Breast epithelium (tissue), 4 donors: ENCODE measurements around the gene RADIL. TPM values are rescaled to one million over a fixed set of nuclear protein-coding genes. Genes with fewer than 3 reads are reported as not detected.

Experiments used
- DNase-seq, 2 donors: peaks; one replicate each; pipeline ENCODE4 v3.0.0-alpha.2; 2019; ENCODE audit warnings: low spot score in 2 of 2
- H3K27ac ChIP-seq, 2 donors: fragments of 200-600 bp; sonication (generic) in 1 of 2; one replicate each; pipeline ENCODE4 v1.5.1; 2016 to 2019; ENCODE audit warnings: mild to moderate bottlenecking in 1 of 2
- H3K27me3 ChIP-seq, 2 donors: fragments of 200-600 bp; sonication (generic) in 1 of 2; one replicate each; pipeline versions ENCODE4 v1.5.1 to v1.6.0; 2017 to 2019; ENCODE audit warnings: control low read depth in 1 of 2, mild to moderate bottlenecking in 1 of 2
- H3K36me3 ChIP-seq: fragments of 200-600 bp; one replicate; pipeline ENCODE4 v1.5.1; 2019
- H3K4me1 ChIP-seq, 2 donors: fragments of 200-600 bp; sonication (generic); one replicate each; pipeline ENCODE4 v1.5.1; 2016 to 2019; ENCODE audit warnings: control low read depth in 1 of 2
- H3K4me3 ChIP-seq, 3 donors: fragments of 200-600 bp; sonication (generic); 1 replicate in 2 of 3; 2 replicates in 1 of 3; pipeline ENCODE4 v1.5.1; 2016 to 2019; ENCODE audit warnings: mild to moderate bottlenecking in 3 of 3, moderate library complexity in 2 of 3
- H3K9me3 ChIP-seq, 2 donors: fragments of 200-600 bp; sonication (generic) in 1 of 2; one replicate each; pipeline ENCODE4 v1.5.1; 2016 to 2019; ENCODE audit warnings: control low read depth in 1 of 2
- CTCF ChIP-seq, 3 donors: fragments of 450-650 bp; IDR thresholded peaks; one replicate each; pipeline ENCODE4 v1.5.1; 2016 to 2017; ENCODE audit warnings: antibody characterized with exemption in 3 of 3, mild to moderate bottlenecking in 3 of 3, moderate library complexity in 3 of 3
- POLR2A ChIP-seq: fragments of 450-650 bp; IDR thresholded peaks from one replicate; pipeline ENCODE4 v1.6.1; 2016; ENCODE audit warnings: antibody characterized with exemption, mild to moderate bottlenecking, moderate library complexity
- POLR2AphosphoS5 ChIP-seq, 3 donors: sonication (generic); formaldehyde crosslinking; IDR thresholded peaks; one replicate each; pipeline ENCODE4 v1.6.1; 2017; ENCODE audit warnings: antibody characterized with exemption in 3 of 3
- intact Hi-C: fragments of 100-400 bp; cut with DNase I; formaldehyde crosslinking; loops from one replicate; pipeline ENCODE4 v1.15.1; 2023; ENCODE audit warnings: low total_unique reads
- total RNA-seq, 3 donors: library from RNA; depleted of rRNA; stranded (reverse); fragments of >200 nt; gene quantifications; one replicate each; pipeline ENCODE4 v1.1.0, GENCODE V29; 2016

Gene RADIL
- total RNA-seq, 3 donors from 2014 or later, result 4.4 to 8.5 (median 5.9) TPM

- Histone ChIP-seq H3K27me3 (no peaks in the 10 kb centered on the region), H3K4me1 (no peaks in the 10 kb centered on the region), H3K27ac (no peak overlapping the region), H3K9me3 (peaks cover 0 to 7% of the 10 kb centered on the region in 2 donors), H3K36me3 (no peaks in the 10 kb centered on the region), H3K4me3 (no peak overlapping the region)
- no peak for DNase-seq
- intact Hi-C loops, result no loop called here
- no peak for TF ChIP-seq CTCF (IDR thresholded peaks at IDR 0.05)
- no peak for TF ChIP-seq POLR2AphosphoS5 (IDR thresholded peaks at IDR 0.05)
- TF ChIP-seq POLR2A, result no peak
Observed at GRCh38 chr7:4889682-4890081, 6.2 kb upstream of the RADIL start.

GRCh38 chr7:4888161-4888560 lies 4.6 kb upstream of the RADIL start:
- TF ChIP-seq POLR2A, result no peak
- TF ChIP-seq POLR2AphosphoS5 (IDR thresholded peaks at IDR 0.05), result no peak
- no peak for TF ChIP-seq CTCF (IDR thresholded peaks at IDR 0.05)
- Histone ChIP-seq H3K27ac (no peak overlapping the region), H3K4me1 (peaks cover 0 to 6% of the 10 kb centered on the region in 2 donors), H3K9me3 (no peaks in the 10 kb centered on the region), H3K4me3 (no peak overlapping the region), H3K36me3 (no peaks in the 10 kb centered on the region), H3K27me3 (peaks cover 0 to 8% of the 10 kb centered on the region in 2 donors)
- intact Hi-C loops, result no loop called here
- no peak for DNase-seq

GRCh38 chr7:4886671-4887070 lies 3.2 kb upstream of the RADIL start:
- peaks cover 4 to 9% of the 10 kb centered on the region in 2 donors for H3K4me1 ChIP-seq
- DNase-seq, result no peak
- H3K27me3 ChIP-seq, result peaks cover 0 to 8% of the 10 kb centered on the region in 2 donors
- H3K27ac ChIP-seq, result no peak overlapping the region
- no peak overlapping the region for H3K4me3 ChIP-seq
- H3K36me3 ChIP-seq, result no peaks in the 10 kb centered on the region
- intact Hi-C loops, result no loop called here
- TF ChIP-seq POLR2A (no peak), POLR2AphosphoS5 (IDR thresholded peaks at IDR 0.05) (no peak), CTCF (IDR thresholded peaks at IDR 0.05) (no peak)
- H3K9me3 ChIP-seq, result no peaks in the 10 kb centered on the region

GRCh38 chr7:4885317-4885807 lies 1.8 kb upstream of the RADIL start:
- intact Hi-C loops, result no loop called here
- H3K4me1 ChIP-seq, result peaks cover 4 to 9% of the 10 kb centered on the region in 2 donors

GRCh38 chr7:4884164-4884563 lies 648 bp upstream of the RADIL start:
- intact Hi-C loops, result no loop called here
- no peak for TF ChIP-seq POLR2AphosphoS5 (IDR thresholded peaks at IDR 0.05)
- no peak for TF ChIP-seq POLR2A
- TF ChIP-seq CTCF (IDR thresholded peaks at IDR 0.05), result no peak
- Histone ChIP-seq H3K27ac (no peak overlapping the region), H3K27me3 (peaks cover 0 to 8% of the 10 kb centered on the region in 2 donors), H3K9me3 (no peaks in the 10 kb centered on the region), H3K36me3 (no peaks in the 10 kb centered on the region), H3K4me1 (peaks cover 4 to 9% of the 10 kb centered on the region in 2 donors), H3K4me3 (peak overlapping the region in 1 of 3 donors; percentile 88)
- no peak for DNase-seq

More at GRCh38 chr7:4885317-4885807, 1.8 kb upstream of the RADIL start:
- DNase-seq, result no peak
- Histone ChIP-seq H3K36me3 (no peaks in the 10 kb centered on the region), H3K27ac (no peak overlapping the region), H3K9me3 (no peaks in the 10 kb centered on the region), H3K4me3 (no peak overlapping the region), H3K27me3 (peaks cover 0 to 8% of the 10 kb centered on the region in 2 donors)
- TF ChIP-seq POLR2AphosphoS5 (IDR thresholded peaks at IDR 0.05) (no peak), CTCF (IDR thresholded peaks at IDR 0.05) (no peak), POLR2A (no peak)
